ENCODE data around the gene SAMD4A.

Gene SAMD4A

GRCh38 chr14:54809767-54810166, 242.8 kb downstream of the SAMD4A start:
- POLR2A ChIA-PET: no interaction called here
- CTCF ChIA-PET: no interaction called here
- DNase-seq (ENCODE audit: extremely low spot score): no peak
- TF ChIP-seq LEF1 (IDR thresholded peaks at IDR 0.05; ENCODE audit: borderline replicate concordance): no peak
- no peak for TF ChIP-seq ARNT (IDR thresholded peaks at IDR 0.05)
- TF ChIP-seq SP1 (IDR thresholded peaks at IDR 0.05): no peak
- no peak for TF ChIP-seq CTBP1 (IDR thresholded peaks at IDR 0.05; ENCODE audit: borderline replicate concordance)
- no peak for TF ChIP-seq TARDBP (IDR thresholded peaks at IDR 0.05)

- TF ChIP-seq ZNF384 (IDR thresholded peaks at IDR 0.05) (no peak), L3MBTL2 (conservative IDR thresholded peaks at IDR 0.05) (no peak), SP1 (IDR thresholded peaks at IDR 0.05) (no peak), BHLHE40 (IDR thresholded peaks at IDR 0.05; ENCODE audit: borderline replicate concordance) (no peak), FOXM1 (IDR thresholded peaks at IDR 0.05; ENCODE audit: borderline replicate concordance) (no peak), HDGF (IDR thresholded peaks at IDR 0.05; ENCODE audit: borderline replicate concordance) (no peak), FOXA1 (IDR thresholded peaks at IDR 0.05) (no peak), TARDBP (IDR thresholded peaks at IDR 0.05) (no peak), CTBP1 (IDR thresholded peaks at IDR 0.05; ENCODE audit: borderline replicate concordance) (no peak), NFRKB (IDR thresholded peaks at IDR 0.05) (no peak)
- POLR2A ChIA-PET: no interaction called here
- CTCF ChIA-PET: no interaction called here
- DNase-seq (ENCODE audit: extremely low spot score): no peak
Observed at GRCh38 chr14:54812617-54813016, 245.7 kb downstream of the SAMD4A start.

DNA sequence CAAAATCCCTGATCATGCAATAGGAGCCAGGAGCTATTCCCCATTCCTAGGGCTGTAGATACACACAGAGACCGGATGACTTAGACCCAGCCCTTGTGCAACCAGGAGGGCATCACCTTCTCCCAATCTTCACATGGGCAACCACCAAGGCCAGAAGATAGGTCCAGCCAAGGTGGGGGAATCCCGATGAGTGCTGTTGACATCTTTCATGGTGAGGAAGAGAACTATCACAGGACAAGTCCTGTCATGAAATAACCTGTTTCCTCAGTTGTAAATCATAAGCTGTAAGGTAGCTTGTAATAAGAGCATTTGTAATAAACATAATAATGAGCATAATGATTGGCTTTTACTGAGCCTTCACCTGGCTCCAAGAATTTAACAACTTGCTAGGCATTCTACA, 246.2 kb downstream of the SAMD4A start:
- no peak for DNase-seq (ENCODE audit: extremely low spot score)
- CTCF ChIA-PET: interaction anchor here (0.6 kb wide), 1 partner anchor 73 kb away, joined by 3 read pairs; no protein-coding TSS in a partner anchor
- TF ChIP-seq SUZ12 (IDR thresholded peaks at IDR 0.05) (no peak), NFRKB (IDR thresholded peaks at IDR 0.05) (no peak)
- POLR2A ChIA-PET: no interaction called here

GRCh38 chr14:54814076-54814475, 247.1 kb downstream of the SAMD4A start:
- DNase-seq (ENCODE audit: extremely low spot score): no peak
- no peak for TF ChIP-seq CTBP1 (IDR thresholded peaks at IDR 0.05; ENCODE audit: borderline replicate concordance)
- no peak for TF ChIP-seq ARNT (IDR thresholded peaks at IDR 0.05)
- no peak for TF ChIP-seq ZNF384 (IDR thresholded peaks at IDR 0.05)
- no peak for TF ChIP-seq LEF1 (IDR thresholded peaks at IDR 0.05; ENCODE audit: borderline replicate concordance)
- TF ChIP-seq FOXM1 (IDR thresholded peaks at IDR 0.05; ENCODE audit: borderline replicate concordance): no peak
- TF ChIP-seq L3MBTL2 (conservative IDR thresholded peaks at IDR 0.05): no peak
- TF ChIP-seq FOXA1 (IDR thresholded peaks at IDR 0.05): no peak
- no peak for TF ChIP-seq HDGF (IDR thresholded peaks at IDR 0.05; ENCODE audit: borderline replicate concordance)
- TF ChIP-seq FOXK2 (IDR thresholded peaks at IDR 0.05): no peak
- no peak for TF ChIP-seq SP1 (IDR thresholded peaks at IDR 0.05)
- TF ChIP-seq, protein P1, sequence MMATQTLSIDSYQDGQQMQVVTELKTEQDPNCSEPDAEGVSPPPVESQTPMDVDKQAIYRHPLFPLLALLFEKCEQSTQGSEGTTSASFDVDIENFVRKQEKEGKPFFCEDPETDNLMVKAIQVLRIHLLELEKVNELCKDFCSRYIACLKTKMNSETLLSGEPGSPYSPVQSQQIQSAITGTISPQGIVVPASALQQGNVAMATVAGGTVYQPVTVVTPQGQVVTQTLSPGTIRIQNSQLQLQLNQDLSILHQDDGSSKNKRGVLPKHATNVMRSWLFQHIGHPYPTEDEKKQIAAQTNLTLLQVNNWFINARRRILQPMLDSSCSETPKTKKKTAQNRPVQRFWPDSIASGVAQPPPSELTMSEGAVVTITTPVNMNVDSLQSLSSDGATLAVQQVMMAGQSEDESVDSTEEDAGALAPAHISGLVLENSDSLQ (IDR thresholded peaks at IDR 0.05): no peak
- TF ChIP-seq NFRKB (IDR thresholded peaks at IDR 0.05): no peak
- TF ChIP-seq TARDBP (IDR thresholded peaks at IDR 0.05): no peak
- TF ChIP-seq BHLHE40 (IDR thresholded peaks at IDR 0.05; ENCODE audit: borderline replicate concordance): no peak
- no peak for TF ChIP-seq SUZ12 (IDR thresholded peaks at IDR 0.05)
- TF ChIP-seq ELF4 (IDR thresholded peaks at IDR 0.05): no peak
- ChIA-PET POLR2A (no interaction called here), CTCF (interaction anchor here (1.2 kb wide), 1 partner anchor 19 kb away, joined by 3 read pairs; no protein-coding TSS in a partner anchor)

DNA sequence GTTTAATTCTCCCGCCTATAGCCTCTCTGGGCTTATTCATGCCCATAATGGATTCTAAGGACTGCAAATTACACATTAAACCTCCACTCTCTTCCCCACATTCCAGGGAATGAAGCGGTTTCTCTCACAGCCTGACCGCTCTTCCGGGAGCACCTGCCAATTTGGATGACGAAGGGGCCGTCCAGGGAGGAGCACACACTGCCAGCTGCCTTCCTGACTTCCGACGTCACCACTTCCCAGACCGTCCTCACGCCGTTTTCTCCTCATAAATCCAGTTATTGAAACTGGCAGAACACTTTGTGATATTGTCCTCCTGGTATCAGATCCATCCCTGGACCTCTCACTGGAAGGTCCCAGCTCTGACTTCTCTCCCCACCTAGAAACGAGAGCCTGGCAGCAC, 248.1 kb downstream of the SAMD4A start:
- TF ChIP-seq FOXA1 (IDR thresholded peaks at IDR 0.05): no peak
- no peak for TF ChIP-seq FOXK2 (IDR thresholded peaks at IDR 0.05)
- TF ChIP-seq CTBP1 (IDR thresholded peaks at IDR 0.05; ENCODE audit: borderline replicate concordance): no peak
- no peak for TF ChIP-seq TARDBP (IDR thresholded peaks at IDR 0.05)
- no peak for TF ChIP-seq SP1 (IDR thresholded peaks at IDR 0.05)
- no peak for TF ChIP-seq ARNT (IDR thresholded peaks at IDR 0.05)

GRCh38 chr14:54815515-54815914, 248.6 kb downstream of the SAMD4A start:
- DNase-seq (ENCODE audit: extremely low spot score): no peak
- no peak for TF ChIP-seq FOXK2 (IDR thresholded peaks at IDR 0.05)
- TF ChIP-seq CTBP1 (IDR thresholded peaks at IDR 0.05; ENCODE audit: borderline replicate concordance): no peak
- no peak for TF ChIP-seq ARNT (IDR thresholded peaks at IDR 0.05)
- TF ChIP-seq SP1 (IDR thresholded peaks at IDR 0.05): no peak
- TF ChIP-seq TARDBP (IDR thresholded peaks at IDR 0.05): no peak
- TF ChIP-seq, protein P1 (IDR thresholded peaks at IDR 0.05): no peak
- TF ChIP-seq ELF4 (IDR thresholded peaks at IDR 0.05): no peak
- TF ChIP-seq NFRKB (IDR thresholded peaks at IDR 0.05): no peak
- no peak for TF ChIP-seq ZNF384 (IDR thresholded peaks at IDR 0.05)
- TF ChIP-seq SUZ12 (IDR thresholded peaks at IDR 0.05): no peak
- no peak for TF ChIP-seq FOXM1 (IDR thresholded peaks at IDR 0.05; ENCODE audit: borderline replicate concordance)
- no peak for TF ChIP-seq LEF1 (IDR thresholded peaks at IDR 0.05; ENCODE audit: borderline replicate concordance)
- no peak for TF ChIP-seq HDGF (IDR thresholded peaks at IDR 0.05; ENCODE audit: borderline replicate concordance)
- no peak for TF ChIP-seq FOXA1 (IDR thresholded peaks at IDR 0.05)
- ChIA-PET CTCF (no interaction called here), POLR2A (no interaction called here)

More for the DNA sequence above, 248.1 kb downstream of the SAMD4A start:
- DNase-seq (ENCODE audit: extremely low spot score): no peak
- CTCF ChIA-PET: no interaction called here
- POLR2A ChIA-PET: no interaction called here

DNA sequence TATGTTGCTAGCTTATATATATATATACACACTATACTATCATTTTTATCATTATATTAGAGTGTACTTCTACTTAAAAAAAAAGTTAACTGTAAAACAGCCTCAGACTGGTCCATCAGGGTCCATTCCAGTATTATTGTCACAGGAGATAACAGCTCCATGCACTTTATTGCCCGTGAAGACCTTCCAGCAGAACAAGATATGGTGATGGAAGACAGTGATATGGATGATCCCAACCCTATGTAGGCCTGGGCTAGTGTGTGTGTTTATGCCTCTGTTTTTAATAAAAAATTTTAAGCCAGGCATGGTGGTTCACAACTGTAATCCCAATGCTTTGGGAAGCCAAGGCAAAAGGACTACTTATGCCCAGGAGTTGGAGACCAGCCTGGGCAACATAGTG, 249.5 kb downstream of the SAMD4A start:
- no peak for DNase-seq (ENCODE audit: extremely low spot score)
- POLR2A ChIA-PET: interaction anchor here (0.6 kb wide), 1 partner anchor 54 kb away, joined by 3 read pairs; no protein-coding TSS in a partner anchor
- no peak for TF ChIP-seq FOXM1 (IDR thresholded peaks at IDR 0.05; ENCODE audit: borderline replicate concordance)
- no peak for TF ChIP-seq CTBP1 (IDR thresholded peaks at IDR 0.05; ENCODE audit: borderline replicate concordance)
- no peak for TF ChIP-seq SP1 (IDR thresholded peaks at IDR 0.05)
- no peak for TF ChIP-seq ARNT (IDR thresholded peaks at IDR 0.05)
- no peak for TF ChIP-seq BHLHE40 (IDR thresholded peaks at IDR 0.05; ENCODE audit: borderline replicate concordance)
- no peak for TF ChIP-seq SUZ12 (IDR thresholded peaks at IDR 0.05)
- no peak for TF ChIP-seq NFRKB (IDR thresholded peaks at IDR 0.05)
- TF ChIP-seq LEF1 (IDR thresholded peaks at IDR 0.05; ENCODE audit: borderline replicate concordance): no peak
- CTCF ChIA-PET: interaction anchor here (3.0 kb wide), 1 partner anchor 12 kb away, joined by 25 read pairs; no protein-coding TSS in a partner anchor

Measured in HEK293T (cell line).